Smooth muscle cell (in vitro differentiated cells): ENCODE measurements around the gene TCF19. TPM values are rescaled to one million over a fixed set of nuclear protein-coding genes. Genes with fewer than 3 reads are reported as not detected.

Source experiments
- DNase-seq: peaks from one replicate; lab custom pipeline; 2025; ENCODE audit not compliant: unreplicated experiment; lab: John Stamatoyannopoulos, UW
- H2AFZ ChIP-seq: fragments of 200-600 bp; sonication (generic); 2 replicates; pipeline ENCODE4 v1.6.0; 2016; ENCODE audit warnings: antibody characterized with exemption, low read depth, mild to moderate bottlenecking
- H3F3A ChIP-seq: fragments of 200-600 bp; sonication (generic); 2 replicates; pipeline ENCODE4 v1.6.0; 2017; ENCODE audit warnings: antibody characterized with exemption, low read depth
- H3K27ac ChIP-seq: fragments of 200-600 bp; sonication (generic); 2 replicates; pipeline ENCODE4 v1.5.1; 2016; ENCODE audit warnings: low read depth, mild to moderate bottlenecking
- H3K27me3 ChIP-seq: fragments of 200-600 bp; sonication (generic); 2 replicates; pipeline ENCODE4 v1.6.1; 2016; ENCODE audit warnings: low read depth, mild to moderate bottlenecking
- H3K36me3 ChIP-seq: fragments of 200-600 bp; sonication (generic); 2 replicates; pipeline ENCODE4 v1.5.1; 2016; ENCODE audit warnings: low read depth
- H3K4me1 ChIP-seq: fragments of 200-600 bp; sonication (generic); 2 replicates; pipeline ENCODE4 v1.5.1; 2016; ENCODE audit warnings: low read depth
- H3K4me2 ChIP-seq: fragments of 200-600 bp; sonication (generic); 2 replicates; pipeline ENCODE4 v1.6.0; 2016; ENCODE audit warnings: mild to moderate bottlenecking
- H3K4me3 ChIP-seq: fragments of 200-600 bp; sonication (generic); 2 replicates; pipeline ENCODE4 v1.5.1; 2016; ENCODE audit warnings: mild to moderate bottlenecking
- H3K79me2 ChIP-seq: fragments of 200-600 bp; sonication (generic); 2 replicates; pipeline ENCODE4 v1.6.0; 2016; ENCODE audit warnings: low read depth, mild to moderate bottlenecking
- H3K9ac ChIP-seq: fragments of 200-600 bp; sonication (generic); 2 replicates; pipeline ENCODE4 v1.6.0; 2016; ENCODE audit warnings: low read depth
- H3K9me3 ChIP-seq: fragments of 200-600 bp; sonication (generic); replicated peaks from 2 replicates; pipeline ENCODE4 v1.5.1; 2016; ENCODE audit warnings: low read depth
- H4K20me1 ChIP-seq: fragments of 200-600 bp; sonication (generic); 2 replicates; pipeline ENCODE4 v1.6.0; 2016; ENCODE audit warnings: low read depth
- WGBS: methylation state at CpG from one replicate; pipeline ENCODE4 v1.1.7; 2016; ENCODE audit warnings: low lambda C conversion rate; 5-methylcytosine and 5-hydroxymethylcytosine counted together
- polyA plus RNA-seq: library from polyadenylated mRNA; unstranded; fragments of >200 nt; fragmentation: Nextera tagmentation; extraction: Ambion mirVana; gene quantifications from 2 replicates; pipeline ENCODE4 v1.2.1, GENCODE V29; 2016
- total RNA-seq: library from RNA; depleted of rRNA; stranded (reverse); fragments of >200 nt; gene quantifications from 2 replicates; pipeline ENCODE4 v1.2.3, GENCODE V29; 2014
- TF ChIP-seq, protein P1 (sequence below): fragments of 200-600 bp; sonication (generic); IDR thresholded peaks from 2 replicates; pipeline ENCODE4 v1.5.1; 2017; ENCODE audit warnings: borderline replicate concordance, mild to moderate bottlenecking, antibody characterized with exemption; ENCODE audit not compliant: insufficient read depth, poor library complexity, severe bottlenecking

The TCF19 gene
- total and polyA plus RNA-seq, 2 experiments from 2014 or later = 7.8 to 10.5 TPM

DNA sequence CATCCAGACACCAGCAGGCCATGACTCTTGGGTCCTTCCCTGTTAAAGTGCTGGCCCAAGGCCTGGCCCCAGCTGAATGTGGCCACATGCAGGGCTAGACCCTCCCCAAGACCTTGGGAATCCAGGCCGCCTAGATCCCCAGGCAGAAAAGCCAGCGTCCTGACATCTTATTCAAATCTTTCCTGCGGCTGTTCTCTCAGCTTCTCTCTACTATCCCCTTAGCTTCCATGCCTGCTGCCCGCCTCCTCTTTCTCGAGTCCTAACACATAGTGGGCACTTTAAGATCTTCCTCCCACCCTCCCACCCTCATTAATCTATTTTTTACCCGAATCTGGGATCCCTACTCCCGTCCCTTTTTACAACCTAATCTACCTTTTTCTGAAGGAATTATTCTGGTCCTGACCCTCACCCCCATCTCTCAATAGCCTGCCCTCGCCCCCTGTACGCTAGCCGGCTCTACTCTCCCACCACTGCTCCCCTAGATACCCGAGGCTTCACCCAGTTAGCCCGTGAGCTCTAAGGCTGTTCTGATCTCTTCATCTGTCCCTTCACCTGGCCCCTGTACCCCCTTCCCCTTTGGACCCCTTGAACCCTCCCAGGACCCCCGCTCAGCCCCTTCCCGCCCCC lies 763 bp upstream of the TCF19 start, which contains the start of gene CCHCR1:
TSS of gene CCHCR1 (minus strand) at position 290 of the 627 bp plus-strand sequence. CDS start at position 88, 202 bp downstream.
- peak within 1 kb of the TSS; percentile 86 for H3K9ac ChIP-seq
- peak within 1 kb of the TSS; percentile 98 for H2AFZ ChIP-seq
- H3K79me2 ChIP-seq = no peaks in the 10 kb centered on the region
- H4K20me1 ChIP-seq = no peaks in the 10 kb centered on the region
- H3K9me3 ChIP-seq = no peaks in the 10 kb centered on the region
- peaks cover 16% of the 10 kb centered on the region for H3K4me1 ChIP-seq
- no peak for DNase-seq
- H3F3A ChIP-seq = no peaks in the 10 kb centered on the region
- WGBS = 25% methylated on average over 10 of the region's 14 CpGs
- H3K4me2 ChIP-seq = peak within 1 kb of the TSS; percentile 94
- H3K27me3 ChIP-seq = no peaks in the 10 kb centered on the region
- no peaks in the 10 kb centered on the region for H3K36me3 ChIP-seq
- H3K27ac ChIP-seq = no peak within 1 kb of the TSS
- H3K4me3 ChIP-seq = peak within 1 kb of the TSS; percentile 79
- TF ChIP-seq, protein P1, sequence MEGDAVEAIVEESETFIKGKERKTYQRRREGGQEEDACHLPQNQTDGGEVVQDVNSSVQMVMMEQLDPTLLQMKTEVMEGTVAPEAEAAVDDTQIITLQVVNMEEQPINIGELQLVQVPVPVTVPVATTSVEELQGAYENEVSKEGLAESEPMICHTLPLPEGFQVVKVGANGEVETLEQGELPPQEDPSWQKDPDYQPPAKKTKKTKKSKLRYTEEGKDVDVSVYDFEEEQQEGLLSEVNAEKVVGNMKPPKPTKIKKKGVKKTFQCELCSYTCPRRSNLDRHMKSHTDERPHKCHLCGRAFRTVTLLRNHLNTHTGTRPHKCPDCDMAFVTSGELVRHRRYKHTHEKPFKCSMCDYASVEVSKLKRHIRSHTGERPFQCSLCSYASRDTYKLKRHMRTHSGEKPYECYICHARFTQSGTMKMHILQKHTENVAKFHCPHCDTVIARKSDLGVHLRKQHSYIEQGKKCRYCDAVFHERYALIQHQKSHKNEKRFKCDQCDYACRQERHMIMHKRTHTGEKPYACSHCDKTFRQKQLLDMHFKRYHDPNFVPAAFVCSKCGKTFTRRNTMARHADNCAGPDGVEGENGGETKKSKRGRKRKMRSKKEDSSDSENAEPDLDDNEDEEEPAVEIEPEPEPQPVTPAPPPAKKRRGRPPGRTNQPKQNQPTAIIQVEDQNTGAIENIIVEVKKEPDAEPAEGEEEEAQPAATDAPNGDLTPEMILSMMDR = no peak

DNA sequence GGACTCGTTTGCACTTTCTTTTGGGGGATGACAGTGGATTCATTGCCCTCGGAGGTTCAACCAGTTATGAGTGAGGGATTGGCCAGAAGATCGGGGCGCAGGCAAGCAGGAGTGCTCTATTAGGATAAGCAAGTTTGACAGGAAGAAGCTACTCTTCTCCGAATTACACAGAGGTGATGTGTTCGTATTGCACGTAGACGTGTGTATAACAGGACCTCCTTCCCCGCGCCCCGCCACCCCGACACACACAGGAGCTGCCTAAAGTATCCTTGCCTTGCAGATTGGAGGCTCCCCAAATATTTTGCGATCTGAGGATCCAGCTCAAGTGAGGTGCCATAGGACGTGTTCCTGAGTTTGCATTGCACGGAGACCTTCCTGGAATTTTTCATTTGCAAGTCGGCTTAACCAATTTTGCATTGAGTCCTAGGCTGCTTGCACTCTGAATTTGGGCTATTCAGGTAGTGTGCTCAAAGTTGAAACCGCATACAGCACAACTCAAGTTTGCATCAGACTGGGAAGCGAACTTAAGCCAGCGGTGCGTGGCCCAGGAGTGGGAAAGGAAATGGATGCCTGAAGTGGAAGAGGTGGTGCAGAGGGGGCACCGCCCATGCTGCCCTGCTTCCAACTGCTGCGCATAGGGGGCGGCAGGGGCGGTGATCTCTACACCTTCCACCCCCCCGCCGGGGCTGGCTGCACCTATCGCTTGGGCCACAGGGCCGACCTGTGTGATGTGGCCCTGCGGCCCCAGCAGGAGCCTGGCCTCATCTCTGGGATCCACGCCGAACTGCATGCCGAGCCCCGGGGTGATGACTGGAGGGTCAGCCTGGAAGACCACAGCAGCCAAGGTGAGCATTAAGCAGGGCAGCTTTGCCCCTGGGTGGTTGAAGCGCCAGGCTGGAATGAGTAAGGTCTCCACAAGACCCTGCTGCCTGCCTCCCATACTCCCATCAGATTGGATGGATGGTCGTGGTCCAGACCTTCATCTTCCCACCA lies 770 bp downstream of the TCF19 start:
- no peak for DNase-seq
- Histone ChIP-seq H3K9ac (peak overlapping the region; percentile 30), H3K27me3 (no peaks in the 10 kb centered on the region), H3K36me3 (no peaks in the 10 kb centered on the region), H3K4me2 (peak overlapping the region; percentile 94), H2AFZ (peak overlapping the region; percentile 97), H3K4me1 (peaks cover 16% of the 10 kb centered on the region), H3K9me3 (no peaks in the 10 kb centered on the region), H3K79me2 (no peaks in the 10 kb centered on the region), H3K4me3 (peak overlapping the region; percentile 79), H3K27ac (no peak overlapping the region), H3F3A (no peaks in the 10 kb centered on the region), H4K20me1 (no peaks in the 10 kb centered on the region)
- 14% methylated on average over 33 of the region's 35 CpGs for WGBS
- TF ChIP-seq, protein P1 = no peak

DNA sequence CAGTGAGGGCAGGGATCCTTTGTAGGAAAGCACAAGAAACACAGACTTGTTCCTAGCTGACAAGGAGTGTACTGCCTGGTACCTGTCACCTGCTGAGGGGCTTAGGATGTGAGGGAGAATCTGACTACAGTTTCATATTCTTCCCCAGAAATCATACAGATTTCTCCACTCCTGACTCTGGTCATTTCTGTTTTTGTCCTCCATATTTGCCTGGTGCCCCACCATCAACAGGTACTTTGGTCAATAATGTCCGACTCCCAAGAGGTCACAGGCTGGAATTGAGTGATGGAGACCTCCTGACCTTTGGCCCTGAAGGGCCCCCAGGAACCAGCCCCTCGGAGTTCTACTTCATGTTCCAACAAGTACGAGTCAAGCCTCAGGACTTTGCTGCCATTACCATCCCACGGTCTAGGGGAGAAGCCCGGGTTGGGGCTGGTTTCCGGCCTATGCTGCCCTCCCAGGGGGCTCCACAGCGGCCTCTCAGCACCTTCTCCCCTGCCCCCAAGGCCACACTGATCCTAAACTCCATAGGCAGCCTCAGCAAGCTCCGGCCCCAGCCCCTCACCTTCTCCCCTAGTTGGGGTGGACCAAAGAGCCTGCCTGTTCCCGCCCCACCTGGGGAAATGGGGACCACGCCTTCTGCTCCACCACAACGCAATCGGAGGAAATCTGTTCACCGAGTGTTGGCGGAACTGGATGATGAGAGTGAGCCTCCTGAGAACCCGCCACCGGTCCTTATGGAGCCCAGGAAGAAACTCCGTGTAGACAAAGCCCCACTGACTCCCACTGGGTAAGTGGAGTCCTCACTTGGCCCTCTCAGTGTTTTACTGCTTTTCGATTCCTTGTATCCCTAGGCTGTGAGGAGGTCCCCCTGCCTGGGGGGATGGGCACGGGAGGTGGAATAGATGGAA lies 3.1 kb downstream of the TCF19 start:
- H3F3A ChIP-seq = no peaks in the 10 kb centered on the region
- H3K27ac ChIP-seq = no peak overlapping the region
- H3K9ac ChIP-seq = no peak overlapping the region
- no peak overlapping the region for H2AFZ ChIP-seq
- TF ChIP-seq, protein P1 = no peak
- DNase-seq = no peak
- no peaks in the 10 kb centered on the region for H3K36me3 ChIP-seq
- H3K79me2 ChIP-seq = no peaks in the 10 kb centered on the region
- H3K4me3 ChIP-seq = no peak overlapping the region
- no peaks in the 10 kb centered on the region for H3K27me3 ChIP-seq
- WGBS = 90% methylated on average over 19 of the region's 19 CpGs
- peaks cover 16% of the 10 kb centered on the region for H3K4me1 ChIP-seq
- no peaks in the 10 kb centered on the region for H3K9me3 ChIP-seq
- H3K4me2 ChIP-seq = no peak overlapping the region
- H4K20me1 ChIP-seq = no peaks in the 10 kb centered on the region
